VCaP (cell line): Measurements from ENCODE around the gene FAM170A.

Source experiments
- H3K27ac ChIP-seq: fragments of 450-650 bp; 2 replicates; pipeline ENCODE4 v1.5.1; 2017
- TF ChIP-seq, protein P1 (sequence below): fragments of 450-650 bp; conservative IDR thresholded peaks from 2 replicates; pipeline ENCODE4 v1.5.1; 2017; ENCODE audit warnings: mild to moderate bottlenecking, moderate library complexity

Gene FAM170A, protein sequence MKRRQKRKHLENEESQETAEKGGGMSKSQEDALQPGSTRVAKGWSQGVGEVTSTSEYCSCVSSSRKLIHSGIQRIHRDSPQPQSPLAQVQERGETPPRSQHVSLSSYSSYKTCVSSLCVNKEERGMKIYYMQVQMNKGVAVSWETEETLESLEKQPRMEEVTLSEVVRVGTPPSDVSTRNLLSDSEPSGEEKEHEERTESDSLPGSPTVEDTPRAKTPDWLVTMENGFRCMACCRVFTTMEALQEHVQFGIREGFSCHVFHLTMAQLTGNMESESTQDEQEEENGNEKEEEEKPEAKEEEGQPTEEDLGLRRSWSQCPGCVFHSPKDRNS

DNA sequence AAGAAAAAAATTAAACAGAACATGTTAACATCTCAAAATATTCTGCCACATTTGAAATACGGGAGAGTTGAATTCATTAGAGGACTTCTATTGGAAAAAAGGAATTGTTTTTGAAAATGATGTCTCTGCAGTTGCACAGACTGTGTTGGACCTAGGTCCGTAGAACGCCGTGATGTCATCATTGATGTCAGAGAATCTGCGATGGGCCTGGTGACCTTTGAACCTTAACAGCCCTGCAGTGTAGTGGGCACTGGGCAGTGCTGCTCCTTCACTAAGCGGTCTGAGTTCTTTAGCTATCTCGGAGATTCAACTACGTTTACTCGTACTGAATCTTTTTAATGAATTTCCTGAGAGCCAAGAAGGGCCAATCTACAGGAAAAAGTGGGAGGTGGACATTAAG is at the start of gene FAM170A:
FAM170A (plus strand) TSS at position 220 of the 400 bp plus-strand sequence. CDS start 211 bp downstream, outside the sequence.
- TF ChIP-seq, protein P1, sequence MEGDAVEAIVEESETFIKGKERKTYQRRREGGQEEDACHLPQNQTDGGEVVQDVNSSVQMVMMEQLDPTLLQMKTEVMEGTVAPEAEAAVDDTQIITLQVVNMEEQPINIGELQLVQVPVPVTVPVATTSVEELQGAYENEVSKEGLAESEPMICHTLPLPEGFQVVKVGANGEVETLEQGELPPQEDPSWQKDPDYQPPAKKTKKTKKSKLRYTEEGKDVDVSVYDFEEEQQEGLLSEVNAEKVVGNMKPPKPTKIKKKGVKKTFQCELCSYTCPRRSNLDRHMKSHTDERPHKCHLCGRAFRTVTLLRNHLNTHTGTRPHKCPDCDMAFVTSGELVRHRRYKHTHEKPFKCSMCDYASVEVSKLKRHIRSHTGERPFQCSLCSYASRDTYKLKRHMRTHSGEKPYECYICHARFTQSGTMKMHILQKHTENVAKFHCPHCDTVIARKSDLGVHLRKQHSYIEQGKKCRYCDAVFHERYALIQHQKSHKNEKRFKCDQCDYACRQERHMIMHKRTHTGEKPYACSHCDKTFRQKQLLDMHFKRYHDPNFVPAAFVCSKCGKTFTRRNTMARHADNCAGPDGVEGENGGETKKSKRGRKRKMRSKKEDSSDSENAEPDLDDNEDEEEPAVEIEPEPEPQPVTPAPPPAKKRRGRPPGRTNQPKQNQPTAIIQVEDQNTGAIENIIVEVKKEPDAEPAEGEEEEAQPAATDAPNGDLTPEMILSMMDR = no peak
- H3K27ac ChIP-seq = no peak within 1 kb of the TSS

DNA sequence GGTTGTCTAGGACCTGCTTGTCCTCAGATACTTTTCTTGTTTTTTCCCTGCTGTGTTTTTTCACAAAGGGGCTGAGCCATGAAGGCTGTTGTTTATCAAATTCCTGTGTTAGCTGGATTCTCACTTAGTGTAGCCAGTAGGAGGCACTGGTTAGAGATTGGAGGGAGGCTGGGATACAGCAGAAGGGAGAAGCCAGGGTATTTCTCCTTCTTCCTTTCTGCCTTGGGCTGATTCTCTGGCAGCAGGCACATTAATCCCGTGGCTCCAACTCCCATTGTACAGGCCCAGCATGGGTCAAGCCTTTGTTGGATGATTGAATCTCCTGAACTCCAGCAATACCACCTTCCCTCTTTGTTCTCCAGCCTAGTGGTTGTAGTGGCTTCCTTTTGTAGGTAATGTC is 46.4 kb upstream of the FAM170A start:
- H3K27ac ChIP-seq = no peak overlapping the region

DNA sequence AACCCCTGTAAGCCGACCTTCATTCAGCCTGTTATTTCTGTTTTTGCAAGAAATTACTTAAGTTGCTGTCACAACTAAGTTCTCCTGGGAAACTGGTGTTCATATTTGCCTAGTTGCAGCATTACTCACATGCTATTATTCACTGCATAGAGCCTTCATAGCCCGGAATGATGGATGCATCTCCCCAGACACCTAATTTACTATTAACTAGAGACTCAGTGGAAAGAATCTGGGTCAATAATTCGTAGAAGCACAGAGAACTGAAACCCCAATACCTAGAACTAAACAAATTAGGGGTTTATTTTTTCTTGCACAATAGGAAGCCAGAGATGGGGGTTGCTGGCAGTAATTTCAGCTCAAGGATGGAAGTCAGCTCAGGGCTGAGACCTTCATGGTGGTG is 45.7 kb upstream of the FAM170A start:
- TF ChIP-seq, protein P1 = no peak
- no peak overlapping the region for H3K27ac ChIP-seq

More for the DNA sequence above, 46.4 kb upstream of the FAM170A start:
- TF ChIP-seq, protein P1 = no peak

DNA sequence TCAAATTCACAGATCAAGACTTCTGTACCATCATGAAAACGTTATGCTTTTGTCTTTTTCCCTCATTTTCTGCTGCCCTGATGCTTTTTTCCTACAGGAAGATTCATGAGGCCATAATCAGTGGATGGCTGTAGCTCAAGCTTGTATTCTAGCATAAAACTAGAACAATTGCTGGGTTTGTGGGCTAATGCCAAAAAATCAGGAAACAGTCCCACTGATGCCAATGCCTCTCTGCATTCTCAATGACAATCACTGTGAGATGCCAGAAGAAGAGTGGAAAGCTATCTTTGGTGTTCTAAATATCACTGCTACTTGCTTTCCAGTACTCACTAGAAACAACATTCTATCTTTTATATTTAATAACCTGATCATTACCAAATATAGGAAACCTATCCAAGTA is 33.3 kb upstream of the FAM170A start:
- TF ChIP-seq, protein P1 = no peak
- H3K27ac ChIP-seq = no peak overlapping the region

DNA sequence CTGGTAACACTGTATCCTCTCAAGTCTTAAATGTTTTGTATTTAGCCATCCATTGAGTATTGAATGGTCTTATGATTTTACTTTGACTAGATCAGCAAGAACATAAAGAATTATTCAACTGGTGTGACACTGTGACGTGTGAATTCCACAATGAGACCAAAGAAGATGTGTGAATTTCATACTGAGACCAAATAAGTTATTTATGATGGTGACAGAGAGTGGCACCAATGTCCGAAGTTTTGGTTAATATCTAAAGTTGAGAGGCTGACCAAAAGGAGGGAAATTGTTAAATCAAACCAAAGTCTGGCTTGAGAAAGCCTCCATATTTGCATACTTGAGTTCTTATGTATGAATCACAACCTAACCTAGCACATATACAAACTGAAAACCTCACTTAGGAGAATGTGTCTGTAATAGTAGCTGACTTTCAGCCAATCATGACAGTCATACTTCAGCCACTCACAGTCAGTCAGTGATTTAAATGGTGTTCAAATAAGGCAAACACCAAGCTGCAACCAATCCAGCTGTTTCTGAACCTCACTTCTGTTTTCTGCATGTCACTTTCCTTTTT is 31.5 kb upstream of the FAM170A start:
- TF ChIP-seq, protein P1 = no peak
- no peak overlapping the region for H3K27ac ChIP-seq

DNA sequence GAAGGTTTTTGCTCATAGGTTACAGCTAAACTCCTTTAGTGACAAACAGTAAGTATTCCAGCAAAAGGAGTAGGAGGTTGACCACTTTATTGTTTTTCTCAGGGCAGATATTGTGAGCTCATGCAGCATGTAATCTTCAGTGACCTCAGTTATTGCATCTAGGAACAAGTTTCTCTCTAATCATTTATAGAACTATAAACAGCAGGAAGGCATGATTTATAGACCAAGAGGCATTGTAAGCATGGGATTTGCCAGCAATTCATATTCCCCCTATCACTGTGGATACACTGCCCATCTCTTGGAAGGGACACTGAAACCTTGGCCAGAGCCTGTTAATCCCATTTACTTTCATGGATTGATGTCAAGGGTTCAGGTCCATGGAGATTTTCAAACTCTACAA is 15.4 kb upstream of the FAM170A start:
- H3K27ac ChIP-seq = peak overlapping the region; percentile 71
- TF ChIP-seq, protein P1 = no peak

DNA sequence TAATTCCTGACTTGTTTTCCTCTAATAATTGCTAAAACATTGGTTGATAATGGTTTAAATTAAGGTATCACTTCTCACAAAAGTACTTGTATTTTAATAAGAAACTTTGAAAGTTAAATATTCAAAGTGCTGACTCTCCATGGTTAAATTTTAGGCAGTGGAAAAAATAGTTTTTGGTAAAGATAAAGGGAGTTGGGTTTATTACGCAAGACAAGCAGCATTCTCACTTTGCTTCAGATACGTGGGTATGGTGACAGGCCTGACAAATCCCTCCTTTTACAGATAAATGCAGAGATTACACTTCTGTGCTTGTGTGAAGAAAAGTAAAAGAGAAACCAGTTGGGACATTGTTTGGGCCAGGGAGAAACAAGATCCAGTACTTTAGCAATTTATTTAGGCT is 14.5 kb upstream of the FAM170A start:
- H3K27ac ChIP-seq = peak overlapping the region; percentile 71
- TF ChIP-seq, protein P1 = no peak
